Osteocyte (in vitro differentiated cells): Measurements from ENCODE around the gene MED8. TPM values are rescaled to one million over a fixed set of nuclear protein-coding genes. Genes with fewer than 3 reads are reported as not detected.

Experiments used
- DNase-seq: peaks from one replicate; pipeline ENCODE4 v3.0.0; 2021; ENCODE audit warnings: mixed read lengths; ENCODE audit not compliant: unreplicated experiment; ENCODE audit errors: extremely low spot score
- H3K27ac Mint-ChIP-seq: one replicate; pipeline ENCODE4 v1.8.0; 2021; ENCODE audit warnings: mild to moderate bottlenecking, mixed read lengths; ENCODE audit not compliant: unreplicated experiment
- H3K27me3 Mint-ChIP-seq: one replicate; pipeline ENCODE4 v1.8.0; 2021; ENCODE audit warnings: mixed read lengths; ENCODE audit not compliant: unreplicated experiment
- H3K36me3 Mint-ChIP-seq: one replicate; pipeline ENCODE4 v1.8.0; 2021; ENCODE audit warnings: mixed read lengths; ENCODE audit not compliant: unreplicated experiment
- H3K4me1 Mint-ChIP-seq: one replicate; pipeline ENCODE4 v1.8.0; 2021; ENCODE audit warnings: mixed read lengths; ENCODE audit not compliant: unreplicated experiment
- H3K4me3 Mint-ChIP-seq: one replicate; pipeline ENCODE4 v1.8.0; 2021; ENCODE audit warnings: mild to moderate bottlenecking, moderate library complexity, mixed read lengths; ENCODE audit not compliant: unreplicated experiment
- H3K9me3 Mint-ChIP-seq: one replicate; pipeline ENCODE4 v1.8.0; 2021; ENCODE audit warnings: mixed read lengths; ENCODE audit not compliant: unreplicated experiment
- total RNA-seq: library from RNA; stranded (reverse); gene quantifications from 2 replicates; pipeline ENCODE4 v1.2.1, GENCODE V29; 2021
- TF ChIP-seq, protein P1 (sequence below): fragments of 200-600 bp; sonication (generic); IDR thresholded peaks from 2 replicates; pipeline ENCODE4 v1.5.0; 2021; ENCODE audit warnings: antibody characterized with exemption, mild to moderate bottlenecking, moderate library complexity

The MED8 gene
- total RNA-seq, 1 donor from 2014 or later = 40.4 TPM

DNA sequence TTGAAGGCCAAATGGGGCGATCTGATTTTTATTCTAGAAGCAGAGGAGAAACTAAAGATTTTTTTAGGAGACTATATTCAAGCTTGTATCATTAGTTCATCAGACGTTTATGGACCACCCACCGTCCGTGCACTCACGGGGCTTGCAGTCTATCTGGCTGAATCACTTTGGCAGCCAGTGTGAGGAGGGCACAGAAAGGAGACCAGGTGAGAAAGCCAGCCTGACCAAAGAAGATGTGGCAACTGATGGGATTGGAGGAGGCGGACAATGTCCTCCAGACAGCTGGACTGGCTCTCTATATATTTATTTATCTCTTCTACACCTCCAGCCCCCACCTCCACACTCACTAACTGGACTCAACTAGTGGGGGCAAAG, 21.0 kb downstream of the MED8 start:
- H3K27ac Mint-ChIP-seq = peak overlapping the region; percentile 87
- peaks cover 12% of the 10 kb centered on the region for H3K36me3 Mint-ChIP-seq

DNA sequence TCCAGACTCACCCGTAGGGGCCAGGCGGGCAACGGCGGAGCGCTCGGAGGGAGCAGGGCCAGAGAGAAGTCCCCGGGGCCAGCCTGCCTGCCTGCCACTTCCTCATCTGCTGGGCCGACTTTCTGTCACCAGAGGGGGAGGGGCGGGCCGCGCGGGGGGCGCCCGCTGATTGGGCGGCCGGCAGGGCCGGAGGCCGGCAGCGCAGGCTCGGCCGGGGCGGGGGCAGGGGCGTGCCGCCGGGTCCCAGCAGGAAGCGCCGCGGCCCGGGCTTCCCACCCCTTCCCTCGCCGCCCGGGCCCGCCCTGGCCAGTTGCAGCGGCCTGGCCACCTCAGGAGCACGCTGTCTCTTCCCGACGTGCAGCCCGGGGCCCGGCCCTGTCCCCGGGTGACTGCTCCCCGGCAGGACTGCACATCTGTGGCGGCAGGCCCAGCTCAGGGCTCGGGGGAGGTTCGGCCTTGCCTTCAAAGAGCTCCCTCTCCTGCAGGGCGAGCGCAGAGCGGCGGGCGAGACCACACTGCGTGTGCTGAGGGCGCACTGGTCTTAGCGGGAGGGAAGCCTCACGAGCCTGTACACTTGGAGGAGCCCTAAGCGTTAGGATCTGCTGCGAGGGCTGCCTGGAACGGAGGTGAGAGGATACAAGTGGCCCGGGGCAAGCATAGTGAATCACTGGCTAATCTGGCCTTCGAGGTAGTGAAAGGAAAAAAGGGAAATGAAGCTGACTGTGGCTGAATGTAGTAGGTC, 21.5 kb downstream of the MED8 start, which contains the start of gene ELOVL1:
TSS of gene ELOVL1 (minus strand) at position 108 of the 742 bp plus-strand sequence. CDS start 2,402 bp downstream, outside the sequence.
- H3K36me3 Mint-ChIP-seq = peaks cover 15% of the 10 kb centered on the region
- no peaks in the 10 kb centered on the region for H3K27me3 Mint-ChIP-seq
- H3K27ac Mint-ChIP-seq = peak within 1 kb of the TSS; percentile 87
- no peaks in the 10 kb centered on the region for H3K9me3 Mint-ChIP-seq
- H3K4me3 Mint-ChIP-seq = peak within 1 kb of the TSS; percentile 84
- DNase-seq = peak; percentile 95
- peaks cover 35% of the 10 kb centered on the region for H3K4me1 Mint-ChIP-seq
- TF ChIP-seq, protein P1, sequence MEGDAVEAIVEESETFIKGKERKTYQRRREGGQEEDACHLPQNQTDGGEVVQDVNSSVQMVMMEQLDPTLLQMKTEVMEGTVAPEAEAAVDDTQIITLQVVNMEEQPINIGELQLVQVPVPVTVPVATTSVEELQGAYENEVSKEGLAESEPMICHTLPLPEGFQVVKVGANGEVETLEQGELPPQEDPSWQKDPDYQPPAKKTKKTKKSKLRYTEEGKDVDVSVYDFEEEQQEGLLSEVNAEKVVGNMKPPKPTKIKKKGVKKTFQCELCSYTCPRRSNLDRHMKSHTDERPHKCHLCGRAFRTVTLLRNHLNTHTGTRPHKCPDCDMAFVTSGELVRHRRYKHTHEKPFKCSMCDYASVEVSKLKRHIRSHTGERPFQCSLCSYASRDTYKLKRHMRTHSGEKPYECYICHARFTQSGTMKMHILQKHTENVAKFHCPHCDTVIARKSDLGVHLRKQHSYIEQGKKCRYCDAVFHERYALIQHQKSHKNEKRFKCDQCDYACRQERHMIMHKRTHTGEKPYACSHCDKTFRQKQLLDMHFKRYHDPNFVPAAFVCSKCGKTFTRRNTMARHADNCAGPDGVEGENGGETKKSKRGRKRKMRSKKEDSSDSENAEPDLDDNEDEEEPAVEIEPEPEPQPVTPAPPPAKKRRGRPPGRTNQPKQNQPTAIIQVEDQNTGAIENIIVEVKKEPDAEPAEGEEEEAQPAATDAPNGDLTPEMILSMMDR = peak; percentile 45

More for the DNA sequence above, 21.0 kb downstream of the MED8 start:
- H3K9me3 Mint-ChIP-seq = no peaks in the 10 kb centered on the region
- TF ChIP-seq, protein P1 = no peak
- no peak for DNase-seq
- peak overlapping the region; percentile 83 for H3K4me3 Mint-ChIP-seq
- H3K4me1 Mint-ChIP-seq = peaks cover 35% of the 10 kb centered on the region
- H3K27me3 Mint-ChIP-seq = no peaks in the 10 kb centered on the region

DNA sequence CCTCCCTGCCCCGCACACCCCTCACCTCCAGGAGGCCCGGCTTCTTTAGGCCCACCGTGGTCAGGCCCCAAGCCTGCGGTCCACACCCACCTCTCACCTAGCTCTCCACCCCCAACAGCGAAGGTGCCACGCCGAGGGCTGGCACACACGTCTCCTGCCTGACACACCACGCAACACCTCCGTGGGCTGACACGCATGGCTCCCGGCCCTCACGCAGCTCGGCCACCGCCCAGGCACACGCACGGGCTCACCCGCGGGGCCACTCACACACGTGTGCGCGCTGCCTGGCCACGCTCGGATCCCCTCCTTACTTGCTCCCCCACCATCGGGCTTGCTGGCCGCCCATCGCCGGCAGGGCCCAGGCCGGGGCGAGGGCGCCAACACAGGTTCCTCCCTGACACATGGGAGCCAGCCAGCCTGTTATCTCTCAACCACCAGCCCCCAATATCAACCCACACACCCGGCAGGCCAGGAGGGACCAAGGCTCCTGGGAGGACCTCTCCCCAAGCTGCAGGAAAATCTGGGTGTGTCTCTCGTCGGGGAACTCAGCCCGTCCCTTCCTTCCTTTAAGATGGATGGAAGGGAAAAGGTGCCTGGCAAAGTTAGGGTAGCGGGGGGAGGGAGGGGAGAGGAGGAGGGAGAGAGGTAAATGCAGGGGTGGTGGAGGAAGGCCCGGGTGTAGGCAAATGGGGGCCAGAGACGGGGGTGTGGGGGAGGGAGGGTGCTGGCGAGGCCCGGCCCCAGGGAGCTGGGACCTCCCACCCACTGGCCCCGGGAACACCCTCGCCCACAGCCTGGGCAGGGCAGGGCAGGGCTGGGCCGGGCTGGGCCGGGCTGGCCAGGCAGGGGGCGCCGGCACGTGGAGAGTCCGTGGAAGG, 22.3 kb downstream of the MED8 start:
- no peaks in the 10 kb centered on the region for H3K27me3 Mint-ChIP-seq
- TF ChIP-seq, protein P1 = no peak
- H3K36me3 Mint-ChIP-seq = peaks cover 17% of the 10 kb centered on the region
- DNase-seq = no peak
- peaks cover 35% of the 10 kb centered on the region for H3K4me1 Mint-ChIP-seq
- peak overlapping the region; percentile 84 for H3K4me3 Mint-ChIP-seq
- H3K9me3 Mint-ChIP-seq = no peaks in the 10 kb centered on the region
- H3K27ac Mint-ChIP-seq = peak overlapping the region; percentile 70

DNA sequence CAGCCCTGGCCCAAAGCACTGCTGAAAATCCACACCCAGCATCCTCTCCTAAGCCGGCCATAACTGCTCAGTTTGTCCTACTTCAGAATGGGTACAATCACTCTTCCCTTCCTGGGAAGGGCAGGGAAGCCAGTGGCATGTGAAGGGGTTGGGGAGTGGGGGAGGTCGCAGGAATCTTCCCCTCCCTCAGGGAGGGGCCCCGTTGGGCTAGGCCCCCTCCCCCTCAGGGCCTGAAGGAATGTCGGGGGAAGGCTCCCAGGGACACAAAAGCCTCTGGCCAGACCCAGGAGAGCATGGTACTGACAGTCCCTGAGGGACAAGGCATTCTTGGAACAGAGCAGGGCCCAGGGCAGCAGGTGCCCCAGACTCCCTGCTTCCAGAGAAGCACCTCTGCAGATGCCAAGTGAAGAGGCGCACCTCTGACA, 23.0 kb downstream of the MED8 start:
- H3K27me3 Mint-ChIP-seq = no peaks in the 10 kb centered on the region
- TF ChIP-seq, protein P1 = no peak
- peak overlapping the region; percentile 70 for H3K27ac Mint-ChIP-seq
- no peak for DNase-seq
- peaks cover 19% of the 10 kb centered on the region for H3K36me3 Mint-ChIP-seq
- no peaks in the 10 kb centered on the region for H3K9me3 Mint-ChIP-seq
- peaks cover 40% of the 10 kb centered on the region for H3K4me1 Mint-ChIP-seq
- H3K4me3 Mint-ChIP-seq = peak overlapping the region; percentile 84

DNA sequence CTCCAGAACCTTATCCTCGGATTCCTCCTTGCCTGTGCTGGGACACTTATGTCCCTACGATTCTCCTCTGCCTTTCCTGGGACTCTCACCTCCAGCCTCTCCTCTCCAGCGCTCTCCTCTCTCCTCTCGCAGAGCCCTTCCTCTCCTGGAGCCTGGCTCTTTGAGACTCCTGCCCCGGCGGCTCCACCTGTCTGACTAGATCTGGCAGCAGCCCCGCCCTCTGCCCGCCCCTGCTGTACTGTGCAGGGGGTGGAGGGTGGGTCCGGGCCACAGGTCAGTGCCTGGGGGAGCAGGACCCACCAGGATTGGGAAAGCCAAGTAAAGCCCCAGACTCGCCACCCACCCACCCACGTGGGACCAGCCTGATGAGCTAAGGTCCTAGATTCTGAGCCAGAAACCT, 23.4 kb downstream of the MED8 start:
- no peaks in the 10 kb centered on the region for H3K27me3 Mint-ChIP-seq
- peak overlapping the region; percentile 71 for H3K27ac Mint-ChIP-seq
- peaks cover 19% of the 10 kb centered on the region for H3K36me3 Mint-ChIP-seq
- TF ChIP-seq, protein P1 = no peak
- no peaks in the 10 kb centered on the region for H3K9me3 Mint-ChIP-seq
- H3K4me3 Mint-ChIP-seq = peak overlapping the region; percentile 84
- peaks cover 44% of the 10 kb centered on the region for H3K4me1 Mint-ChIP-seq
- DNase-seq = no peak
